Measurements from ENCODE around the gene MARVELD2. TPM values are rescaled to one million over a fixed set of nuclear protein-coding genes. Genes with fewer than 3 reads are reported as not detected.
A peak's percentile ranks its signal among the peaks of the same experiment; 100 is the strongest.
"Not testable (repeated sequence)": the region's sequence is repeated elsewhere in the genome, so short reads cannot be mapped to it uniquely, and the experiment has no call there.

MARVELD2 gene
- total and polyA plus RNA-seq, 2 donors from 2014 or later, result 8.5 to 41.2 TPM

DNA sequence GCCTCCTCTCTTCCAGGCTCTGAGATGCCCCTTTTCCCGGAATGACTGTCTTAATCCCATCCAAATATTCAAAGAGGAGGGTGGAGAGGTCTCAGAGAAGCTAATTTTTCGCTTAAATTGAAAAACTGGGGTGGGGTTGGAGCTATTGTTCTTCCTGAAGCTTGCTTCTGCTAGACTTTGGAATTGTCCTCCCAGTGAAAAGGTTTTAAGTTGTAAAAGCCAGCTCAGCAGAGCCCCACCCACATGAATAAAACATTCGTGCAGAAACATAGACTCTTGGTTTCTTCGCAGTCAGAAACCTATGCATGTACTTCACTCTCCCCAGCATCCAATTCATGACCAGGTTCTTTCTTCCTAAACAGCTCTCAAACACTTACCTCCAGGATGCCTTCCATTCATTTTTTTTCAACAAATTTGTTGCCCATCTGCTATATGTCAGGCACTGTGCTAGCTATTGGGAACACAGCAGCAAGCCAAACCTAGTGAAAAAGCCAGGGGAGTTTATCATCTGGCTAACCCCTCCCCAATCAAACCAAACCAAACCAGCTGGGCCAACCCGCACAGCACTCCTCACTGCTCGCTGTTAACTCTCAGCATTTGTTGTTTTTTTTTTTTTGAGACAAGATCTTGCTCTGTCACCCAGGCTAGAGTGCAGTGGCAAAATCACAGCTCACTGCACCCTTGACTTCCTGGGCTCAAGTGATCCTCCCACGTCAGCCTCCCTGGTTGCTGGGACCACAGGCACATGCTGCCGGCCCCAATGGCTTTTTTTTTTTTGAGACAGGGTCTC, 39.7 kb downstream of the MARVELD2 start:
- H3K9me3 ChIP-seq (ENCODE audit: control insufficient read depth in 2 of 3, insufficient read depth in 1 of 3, low read length in 3 of 3), result no peaks in the 10 kb centered on the region
- no peak overlapping the region for H3K27ac ChIP-seq (ENCODE audit: low read depth in 2 of 2, low read length in 2 of 2)
- H3K4me1 ChIP-seq (ENCODE audit: control insufficient read depth in 2 of 3, insufficient read depth in 2 of 3, low read depth in 1 of 3, low read length in 3 of 3), result peaks cover 0 to 2% (median 0%) of the 10 kb centered on the region in 3 donors
- intact Hi-C loops (cut with DNase I), result no loop called here
- no peaks in the 10 kb centered on the region for H3K27me3 ChIP-seq (ENCODE audit: control insufficient read depth, insufficient read depth, low read length)
- no peak overlapping the region for H3K4me3 ChIP-seq (ENCODE audit: low read length in 3 of 3)
- no peak overlapping the region for H3K9ac ChIP-seq (ENCODE audit: low read length in 3 of 3)
- peak in 1 of 5 donors; percentile 7 for DNase-seq
- FAIRE-seq, result no peak
- H3K36me3 ChIP-seq (ENCODE audit: control insufficient read depth in 2 of 3, insufficient read depth in 3 of 3, low read length in 3 of 3), result no peaks in the 10 kb centered on the region
- TF ChIP-seq, protein P1, sequence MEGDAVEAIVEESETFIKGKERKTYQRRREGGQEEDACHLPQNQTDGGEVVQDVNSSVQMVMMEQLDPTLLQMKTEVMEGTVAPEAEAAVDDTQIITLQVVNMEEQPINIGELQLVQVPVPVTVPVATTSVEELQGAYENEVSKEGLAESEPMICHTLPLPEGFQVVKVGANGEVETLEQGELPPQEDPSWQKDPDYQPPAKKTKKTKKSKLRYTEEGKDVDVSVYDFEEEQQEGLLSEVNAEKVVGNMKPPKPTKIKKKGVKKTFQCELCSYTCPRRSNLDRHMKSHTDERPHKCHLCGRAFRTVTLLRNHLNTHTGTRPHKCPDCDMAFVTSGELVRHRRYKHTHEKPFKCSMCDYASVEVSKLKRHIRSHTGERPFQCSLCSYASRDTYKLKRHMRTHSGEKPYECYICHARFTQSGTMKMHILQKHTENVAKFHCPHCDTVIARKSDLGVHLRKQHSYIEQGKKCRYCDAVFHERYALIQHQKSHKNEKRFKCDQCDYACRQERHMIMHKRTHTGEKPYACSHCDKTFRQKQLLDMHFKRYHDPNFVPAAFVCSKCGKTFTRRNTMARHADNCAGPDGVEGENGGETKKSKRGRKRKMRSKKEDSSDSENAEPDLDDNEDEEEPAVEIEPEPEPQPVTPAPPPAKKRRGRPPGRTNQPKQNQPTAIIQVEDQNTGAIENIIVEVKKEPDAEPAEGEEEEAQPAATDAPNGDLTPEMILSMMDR (IDR thresholded peaks at IDR 0.05; ENCODE audit: borderline replicate concordance, extremely low read depth, insufficient read depth), result no peak

DNA sequence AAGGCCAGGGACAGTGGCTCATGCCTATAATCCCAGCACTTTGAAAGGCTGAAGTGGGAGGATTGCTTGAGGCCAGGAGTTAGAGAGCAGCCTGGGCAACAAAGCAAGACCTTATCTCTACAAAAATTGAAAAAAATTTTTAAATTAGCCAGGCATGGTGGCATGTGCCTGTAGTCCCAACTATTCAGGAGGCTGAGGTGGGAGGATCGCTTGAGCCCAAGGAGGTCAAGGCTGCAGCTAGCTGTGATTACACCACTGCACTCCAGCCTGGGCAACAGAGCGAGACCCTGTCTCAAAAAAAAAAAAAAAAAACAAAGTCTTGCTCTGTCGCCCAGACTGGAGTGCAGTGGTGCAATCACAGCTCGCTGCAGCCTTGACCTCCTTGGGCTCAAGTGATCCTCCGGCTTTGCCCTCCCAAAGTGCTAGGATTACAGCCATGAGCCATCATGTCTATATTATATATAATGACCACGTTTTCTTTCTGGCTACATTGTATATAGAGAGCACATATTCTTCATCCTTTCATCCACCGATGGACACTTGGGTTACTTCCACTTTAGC, 40.6 kb downstream of the MARVELD2 start:
- H3K27ac ChIP-seq (ENCODE audit: low read depth in 2 of 2, low read length in 2 of 2); H3K36me3 ChIP-seq (ENCODE audit: control insufficient read depth in 2 of 3, insufficient read depth in 3 of 3, low read length in 3 of 3); H3K4me3 ChIP-seq (ENCODE audit: low read length in 3 of 3); FAIRE-seq; H3K27me3 ChIP-seq (ENCODE audit: control insufficient read depth, insufficient read depth, low read length); DNase-seq; H3K9me3 ChIP-seq (ENCODE audit: control insufficient read depth in 2 of 3, insufficient read depth in 1 of 3, low read length in 3 of 3); H3K4me1 ChIP-seq (ENCODE audit: control insufficient read depth in 2 of 3, insufficient read depth in 2 of 3, low read depth in 1 of 3, low read length in 3 of 3); intact Hi-C loops (cut with DNase I); H3K9ac ChIP-seq (ENCODE audit: low read length in 3 of 3): not testable (repeated sequence)

DNA sequence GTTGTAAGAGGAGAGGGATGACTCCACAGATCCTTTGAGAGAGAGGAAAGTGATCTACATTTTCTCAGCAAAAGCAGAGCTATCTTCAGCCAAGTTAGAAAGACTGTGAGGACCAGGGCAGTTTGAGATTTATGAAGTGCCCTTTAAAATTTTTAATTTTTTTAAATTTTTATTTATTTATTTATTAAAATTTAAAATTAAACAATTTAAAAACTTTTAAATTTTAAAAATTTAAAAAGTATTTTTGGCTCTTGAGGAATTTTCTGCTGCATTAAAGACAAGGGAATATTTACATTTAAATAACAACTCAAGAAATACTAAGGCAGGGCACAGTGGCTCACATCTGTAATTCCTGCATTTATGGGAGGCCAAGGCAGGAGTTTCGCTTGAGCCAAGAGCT, 47.3 kb downstream of the MARVELD2 start:
- no peak overlapping the region for H3K27ac ChIP-seq (ENCODE audit: low read depth in 2 of 2, low read length in 2 of 2)
- H3K9ac ChIP-seq (ENCODE audit: low read length in 3 of 3), result no peak overlapping the region
- TF ChIP-seq, protein P1 (IDR thresholded peaks at IDR 0.05; ENCODE audit: borderline replicate concordance, extremely low read depth, insufficient read depth), result no peak
- no peak overlapping the region for H3K4me3 ChIP-seq (ENCODE audit: low read length in 3 of 3)
- intact Hi-C loops (cut with DNase I), result no loop called here
- no peaks in the 10 kb centered on the region for H3K36me3 ChIP-seq (ENCODE audit: control insufficient read depth in 2 of 3, insufficient read depth in 3 of 3, low read length in 3 of 3)
- no peaks in the 10 kb centered on the region for H3K27me3 ChIP-seq (ENCODE audit: control insufficient read depth, insufficient read depth, low read length)
- no peaks in the 10 kb centered on the region for H3K4me1 ChIP-seq (ENCODE audit: control insufficient read depth in 2 of 3, insufficient read depth in 2 of 3, low read depth in 1 of 3, low read length in 3 of 3)
- no peak for FAIRE-seq
- DNase-seq, result no peak
- no peaks in the 10 kb centered on the region for H3K9me3 ChIP-seq (ENCODE audit: control insufficient read depth in 2 of 3, insufficient read depth in 1 of 3, low read length in 3 of 3)

DNA sequence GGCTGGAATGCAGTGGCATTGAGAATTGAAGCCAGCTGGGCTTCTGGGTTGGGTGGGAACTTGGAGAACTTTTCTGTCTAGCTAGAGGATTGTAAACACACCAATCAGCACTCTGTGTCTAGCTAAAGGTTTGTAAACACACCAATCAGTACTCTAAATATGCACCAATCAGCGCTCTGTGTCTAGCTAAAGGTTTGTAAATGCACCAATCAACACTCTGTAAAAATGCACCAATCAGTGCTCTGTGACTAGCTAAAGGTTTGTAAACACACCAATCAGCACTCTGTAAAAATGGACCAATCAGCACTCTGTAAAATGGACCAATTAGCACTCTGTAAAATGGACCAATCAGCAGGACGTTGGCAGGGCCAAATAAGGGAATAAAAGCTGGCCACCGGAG, 51.5 kb downstream of the MARVELD2 start:
- H3K4me1 ChIP-seq (ENCODE audit: control insufficient read depth in 2 of 3, insufficient read depth in 2 of 3, low read depth in 1 of 3, low read length in 3 of 3); DNase-seq; H3K36me3 ChIP-seq (ENCODE audit: control insufficient read depth in 2 of 3, insufficient read depth in 3 of 3, low read length in 3 of 3); H3K27me3 ChIP-seq (ENCODE audit: control insufficient read depth, insufficient read depth, low read length); intact Hi-C loops (cut with DNase I); H3K4me3 ChIP-seq (ENCODE audit: low read length in 3 of 3); FAIRE-seq; H3K9me3 ChIP-seq (ENCODE audit: control insufficient read depth in 2 of 3, insufficient read depth in 1 of 3, low read length in 3 of 3); H3K9ac ChIP-seq (ENCODE audit: low read length in 3 of 3); H3K27ac ChIP-seq (ENCODE audit: low read depth in 2 of 2, low read length in 2 of 2): not testable (repeated sequence)

Measured in kidney (tissue), 14 donors.